NCI-H2196 (cell line): Measurements from ENCODE around the gene ARL4D.
"Not testable (repeated sequence)": the region's sequence is repeated elsewhere in the genome, so short reads cannot be mapped to it uniquely, and the experiment has no call there.

Experiments used
- DNase-seq: peaks from one replicate; lab custom pipeline; 2025; ENCODE audit not compliant: unreplicated experiment; lab: John Stamatoyannopoulos, UW

ARL4D gene

GRCh38 chr17:43398724-43399595 lies at the start of gene ARL4D:
Gene ARL4D (plus strand): TSS chr17:43398993. CDS start chr17:43399733, 740 bp downstream.
- DNase-seq: peak; percentile 63

- DNase-seq: no peak
Measured at GRCh38 chr17:43349142-43349541, 49.7 kb upstream of the ARL4D start.

- DNase-seq: no peak
Measured at GRCh38 chr17:43350888-43351361, 47.9 kb upstream of the ARL4D start.

- DNase-seq: no peak
Measured at GRCh38 chr17:43351691-43352090, 47.1 kb upstream of the ARL4D start.

- DNase-seq: no peak
Measured at GRCh38 chr17:43352579-43353331, 46.0 kb upstream of the ARL4D start.

- DNase-seq: no peak
Measured at GRCh38 chr17:43353393-43353792, 45.4 kb upstream of the ARL4D start.

GRCh38 chr17:43354371-43354770 lies 44.4 kb upstream of the ARL4D start:
- DNase-seq: no peak

GRCh38 chr17:43356450-43356849 lies 42.3 kb upstream of the ARL4D start:
- no peak for DNase-seq

GRCh38 chr17:43356999-43357398 lies 41.8 kb upstream of the ARL4D start:
- no peak for DNase-seq

- DNase-seq: no peak
Measured at GRCh38 chr17:43359469-43360110, 39.2 kb upstream of the ARL4D start.

GRCh38 chr17:43360376-43360738 lies 38.4 kb upstream of the ARL4D start:
- DNase-seq: peak; percentile 17

GRCh38 chr17:43360739-43361505 lies 37.9 kb upstream of the ARL4D start:
- peak; percentile 93 for DNase-seq

GRCh38 chr17:43363181-43363925 lies 35.4 kb upstream of the ARL4D start:
- DNase-seq: no peak

GRCh38 chr17:43363926-43364285 lies 34.9 kb upstream of the ARL4D start:
- no peak for DNase-seq

GRCh38 chr17:43365356-43365755 lies 33.4 kb upstream of the ARL4D start:
- DNase-seq: no peak

- DNase-seq: not testable (repeated sequence)
Measured at GRCh38 chr17:43365921-43366320, 32.9 kb upstream of the ARL4D start.

- no peak for DNase-seq
Measured at GRCh38 chr17:43366891-43367736, 31.7 kb upstream of the ARL4D start.

GRCh38 chr17:43367737-43368242 lies 31.0 kb upstream of the ARL4D start:
- DNase-seq: peak; percentile 63
